HG03108 (cell line): ENCODE results near the gene PLPP3.

Experiments used
- ATAC-seq: cut with Tn5 transposase; IDR thresholded peaks from one replicate; pipeline ENCODE4 v1.9.1; 2021; ENCODE audit warnings: moderate library complexity; ENCODE audit not compliant: unreplicated experiment

PLPP3 gene

GRCh38 chr1:56466538-56466937, 112.8 kb downstream of the PLPP3 start:
- no peak for ATAC-seq

DNA sequence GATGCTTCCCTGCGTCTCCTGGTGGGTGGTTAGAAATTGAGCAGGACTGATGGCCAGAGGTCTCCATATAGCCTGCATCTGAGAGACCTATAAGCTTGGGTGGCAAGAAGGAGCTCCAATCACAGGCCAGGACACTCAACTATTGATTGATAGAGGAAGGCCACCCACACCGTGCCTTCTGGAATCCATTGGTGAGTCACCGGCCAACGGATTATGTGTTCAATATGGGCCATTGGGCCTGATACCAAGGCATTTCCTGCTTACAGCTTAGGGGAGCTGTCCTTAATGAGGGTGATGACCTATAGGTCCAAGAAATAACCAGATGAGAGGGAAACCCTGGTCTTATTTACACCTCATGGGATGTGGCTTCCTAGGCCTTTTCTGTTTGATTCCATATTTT, 115.1 kb downstream of the PLPP3 start:
- no peak for ATAC-seq

DNA sequence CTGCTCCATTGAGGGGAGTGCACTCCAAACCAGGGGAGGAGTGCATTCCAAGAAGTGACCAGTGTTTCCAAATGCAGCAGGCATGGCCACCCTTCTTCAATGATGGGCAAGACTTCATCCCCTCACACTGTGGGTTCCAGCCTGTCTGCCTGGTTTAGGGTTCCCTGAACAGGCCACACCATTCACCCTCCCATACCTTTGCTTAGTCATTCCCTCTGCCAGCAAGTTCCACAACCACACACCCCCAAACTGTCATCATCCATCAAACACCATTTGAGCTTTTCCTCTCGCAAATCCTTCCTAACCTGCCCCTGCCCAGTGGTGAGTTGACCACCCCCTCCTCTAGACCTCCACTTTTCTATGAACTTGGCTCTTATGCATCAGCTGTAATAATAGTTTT, 116.0 kb downstream of the PLPP3 start:
- no peak for ATAC-seq

- ATAC-seq = no peak
These were observed 117.2 kb downstream of the PLPP3 start for GRCh38 chr1:56462209-56462608.

- no peak for ATAC-seq
These were observed 117.9 kb downstream of the PLPP3 start for GRCh38 chr1:56461158-56462127.

DNA sequence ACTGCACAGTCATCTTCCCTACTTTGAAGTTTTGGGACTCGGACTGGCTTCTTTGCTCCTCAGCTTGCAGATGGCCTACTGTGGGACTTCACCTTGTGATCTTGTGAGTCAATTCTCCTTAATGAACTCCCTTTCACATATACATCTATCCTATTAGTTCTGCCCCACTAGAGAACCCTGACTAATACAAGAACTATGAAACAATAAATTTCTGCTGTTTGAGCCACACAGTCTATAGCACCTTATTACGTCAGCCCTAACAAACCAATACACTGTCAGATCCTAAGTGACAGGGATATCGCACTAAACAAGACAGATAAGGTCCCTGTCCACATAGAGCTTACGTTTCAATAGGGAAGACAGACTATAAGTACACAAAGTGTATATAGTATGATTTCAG, 120.1 kb downstream of the PLPP3 start:
- no peak for ATAC-seq

DNA sequence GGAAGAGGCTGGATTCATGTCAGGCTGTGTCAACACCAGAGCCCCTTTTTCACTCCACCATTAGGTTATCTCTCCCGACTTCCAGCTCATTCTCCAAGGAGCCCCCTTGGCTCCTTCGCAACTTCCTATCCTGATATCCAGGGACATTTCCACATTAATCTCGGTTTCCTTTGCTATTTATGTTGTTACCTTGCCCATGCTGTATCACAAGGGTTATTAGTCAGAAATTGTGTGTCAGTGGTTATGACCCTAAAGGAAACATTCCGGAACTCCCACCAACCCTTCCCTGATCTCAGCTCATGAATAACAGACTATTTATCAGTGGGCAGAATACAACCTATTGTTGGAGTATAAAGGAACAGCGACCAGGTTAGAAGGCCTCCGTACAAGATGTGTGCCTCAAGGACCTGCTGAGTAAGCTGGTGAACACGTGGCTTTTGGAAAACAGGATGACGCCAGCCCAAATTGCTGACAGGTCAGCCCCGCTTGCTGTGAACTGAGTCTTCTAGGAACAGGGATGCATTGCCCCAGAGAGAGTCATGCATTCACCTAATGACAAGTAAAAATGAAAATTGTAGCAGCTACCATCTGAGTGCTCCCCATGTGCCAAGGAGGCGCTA, 121.5 kb downstream of the PLPP3 start:
- ATAC-seq = no peak

DNA sequence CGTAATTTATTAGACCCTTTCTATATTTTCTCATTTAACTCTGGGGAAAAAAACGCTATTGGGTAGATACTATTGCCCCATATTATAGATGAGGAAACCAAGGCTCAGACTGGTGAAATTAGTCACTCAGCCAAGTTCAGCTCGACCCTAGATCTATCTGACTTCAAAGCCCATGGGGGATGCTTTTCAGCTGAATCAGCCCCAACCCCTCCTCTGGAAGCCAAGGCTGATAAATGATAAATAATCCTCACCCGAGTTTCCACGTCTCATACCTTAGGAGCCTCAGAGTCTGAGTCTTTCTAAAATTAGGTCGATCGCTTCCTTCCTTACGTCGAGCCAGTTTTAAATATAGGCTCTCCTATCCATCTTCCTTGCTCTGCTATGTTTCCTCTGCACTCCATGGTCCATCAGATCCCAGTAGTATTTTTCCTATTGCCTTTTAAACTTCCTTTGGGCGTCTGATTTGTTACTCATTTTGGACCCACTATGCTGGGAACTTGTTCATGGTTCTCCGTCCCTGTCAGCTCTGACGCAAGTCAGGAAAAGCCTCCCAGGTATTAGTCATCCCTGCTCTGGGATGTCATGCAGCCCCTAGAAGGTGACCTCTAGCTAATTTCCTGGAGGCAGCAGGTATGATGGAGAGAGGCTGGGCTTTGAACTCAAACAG, 122.8 kb downstream of the PLPP3 start:
- ATAC-seq = no peak

DNA sequence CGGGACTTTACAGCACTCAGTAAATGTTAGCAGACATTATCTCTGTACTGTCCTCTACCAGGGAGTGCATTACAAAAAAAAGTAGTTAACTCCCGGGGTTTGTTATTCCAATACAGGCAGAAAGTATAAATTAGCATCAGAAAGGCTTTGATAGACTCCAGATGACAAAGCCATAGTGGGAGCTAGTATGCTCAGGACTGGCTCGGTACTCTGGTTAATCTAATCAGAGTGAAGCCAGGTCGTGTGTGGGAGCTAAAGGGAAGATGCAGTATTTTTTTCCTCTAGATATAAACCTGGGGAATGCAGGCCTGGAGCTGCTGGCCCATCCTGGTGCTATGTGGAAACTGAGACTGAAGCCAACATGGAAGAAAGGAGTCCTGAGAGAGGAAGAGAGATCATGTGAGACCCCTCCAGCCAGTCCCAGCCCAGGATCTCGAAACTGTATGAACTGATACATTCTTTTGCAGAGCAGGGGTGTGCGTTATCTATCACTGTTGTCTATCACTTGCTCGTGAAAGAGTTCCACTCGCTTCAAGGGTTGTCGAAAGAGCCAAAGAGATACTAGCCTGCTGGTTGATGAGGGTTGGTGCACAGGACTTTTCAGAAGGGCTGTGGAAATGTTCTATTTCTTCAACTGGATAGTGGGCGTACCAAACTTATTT, 125.8 kb downstream of the PLPP3 start:
- ATAC-seq = no peak

GRCh38 chr1:56453016-56453415, 126.3 kb downstream of the PLPP3 start:
- no peak for ATAC-seq

DNA sequence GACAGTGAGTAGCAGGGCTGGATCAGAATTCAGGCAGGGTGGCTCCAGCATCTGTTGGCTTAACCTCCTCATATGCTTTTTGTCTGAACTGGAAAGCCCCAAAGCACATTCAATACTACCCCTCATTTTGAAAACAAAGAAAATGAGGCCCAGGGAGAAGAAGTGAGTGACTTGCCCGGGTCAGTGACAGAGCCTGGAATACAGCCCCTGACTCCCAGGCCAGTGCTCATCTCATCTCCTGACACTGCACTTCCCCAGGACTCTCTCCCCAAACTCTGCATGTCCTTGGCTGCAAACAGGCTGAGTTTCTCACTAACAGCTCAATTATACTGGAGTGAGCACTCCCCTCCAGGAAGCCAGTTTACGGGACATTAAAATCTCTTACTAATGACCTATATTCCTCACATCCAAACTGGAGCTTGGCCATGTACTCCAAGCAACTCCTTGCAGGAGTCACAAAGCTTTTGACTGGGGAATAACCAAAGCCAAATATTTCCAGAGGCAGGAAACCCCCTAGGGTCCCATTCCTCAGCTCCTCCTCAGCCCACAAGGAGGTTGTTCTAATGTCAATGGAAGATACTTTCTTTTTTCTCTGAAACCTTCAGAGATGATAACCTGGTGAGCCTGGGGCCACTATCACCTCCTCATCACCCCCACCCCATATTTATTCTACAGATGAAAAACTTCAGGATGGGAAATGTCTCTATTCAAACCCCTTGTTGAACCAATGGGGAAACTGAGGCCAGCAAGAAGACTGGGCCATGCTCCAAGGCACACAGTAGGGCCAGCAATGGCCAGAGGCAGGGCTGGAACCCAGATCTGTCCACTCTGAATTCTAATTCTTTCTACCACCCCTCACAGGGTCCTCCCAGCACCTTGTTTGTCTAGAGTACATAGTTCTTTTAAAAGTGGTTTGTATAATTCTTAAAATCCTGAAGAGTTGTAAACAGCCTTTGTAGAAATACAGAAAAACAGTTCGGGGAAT, 127.0 kb downstream of the PLPP3 start:
- ATAC-seq = no peak

DNA sequence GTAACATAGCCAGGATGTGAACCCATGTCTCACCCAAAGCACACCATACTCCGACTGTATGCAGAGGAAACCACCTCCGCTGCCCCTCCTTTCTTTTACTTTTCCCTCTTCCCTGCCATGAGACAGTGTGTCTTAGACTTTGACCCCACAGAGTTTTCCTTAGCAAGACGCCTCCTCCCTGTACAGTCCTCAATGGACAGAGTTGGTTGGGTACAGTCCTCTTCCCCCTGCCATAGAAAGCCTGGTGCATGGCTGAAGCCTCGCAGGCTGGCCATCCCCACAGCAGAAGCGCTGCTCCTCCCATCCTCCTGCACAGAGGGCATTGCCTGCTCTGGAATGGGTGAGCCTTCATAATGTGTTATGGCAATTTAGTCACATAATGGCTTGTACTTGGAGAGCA, 127.9 kb downstream of the PLPP3 start:
- no peak for ATAC-seq

GRCh38 chr1:56450004-56450666, 129.2 kb downstream of the PLPP3 start:
- no peak for ATAC-seq

- ATAC-seq = no peak
These were observed 130.6 kb downstream of the PLPP3 start for GRCh38 chr1:56448529-56449300.

- no peak for ATAC-seq
These were observed 131.5 kb downstream of the PLPP3 start for GRCh38 chr1:56447823-56448222.

- no peak for ATAC-seq
These were observed 132.7 kb downstream of the PLPP3 start for GRCh38 chr1:56446531-56447098.

GRCh38 chr1:56444960-56445646, 134.3 kb downstream of the PLPP3 start:
- ATAC-seq = no peak
